ENCODE results near the gene MS4A14. TPM values are rescaled to one million over a fixed set of nuclear protein-coding genes. Genes with fewer than 3 reads are reported as not detected.

MS4A14 gene
- total RNA-seq, 1 experiment from 2014 or later, result not detected

DNA sequence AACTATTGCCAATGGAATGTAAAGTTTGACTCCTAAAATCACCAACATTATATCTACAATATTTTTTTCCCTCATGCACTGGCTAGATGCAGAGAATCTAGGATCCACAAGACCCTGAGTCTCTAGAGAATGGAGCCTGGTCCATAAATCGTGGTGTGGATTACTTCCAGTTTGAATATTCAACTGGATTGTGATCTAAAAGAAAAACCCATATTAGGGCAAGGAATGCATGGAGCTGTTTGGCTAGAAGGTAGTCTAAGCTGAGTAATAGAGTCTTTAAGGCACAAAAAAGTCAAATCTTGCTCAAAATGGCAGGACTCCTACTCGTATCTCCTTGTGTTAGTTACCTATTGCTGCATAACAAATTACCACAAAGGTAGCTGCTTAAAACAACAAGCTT lies 23.8 kb downstream of the MS4A14 start:
- no peaks in the 10 kb centered on the region for H3K36me3 ChIP-seq (ENCODE audit: control insufficient read depth in 1 of 2, insufficient read depth in 2 of 2, low read length in 2 of 2)
- no peaks in the 10 kb centered on the region for H3K79me2 ChIP-seq (ENCODE audit: insufficient read depth, low read length)
- no peak overlapping the region for H3K4me3 ChIP-seq (replicated peaks in 1 of 2; ENCODE audit: low read depth in 1 of 2, low read length in 2 of 2)
- intact Hi-C loops (cut with micrococcal nuclease), result no loop called here
- H3K9me2 ChIP-seq (ENCODE audit: insufficient read depth), result no peaks in the 10 kb centered on the region
- ATAC-seq (no peak), DNase-seq (ENCODE audit: low read depth, low spot score) (no peak)
- no peak overlapping the region for H3K9ac ChIP-seq (ENCODE audit: low read length)
- ChIA-PET POLR2A (no interaction called here), RAD21 (ENCODE audit: low non-redundant PET in 1 of 2, low total read pairs in 2 of 2, uncharacterized antibody in 2 of 2, unreplicated experiment in 2 of 2) (no interaction called here), CTCF (no interaction called here)
- no peak for TF ChIP-seq POLR2A (IDR thresholded peaks at IDR 0.05; ENCODE audit: borderline replicate concordance, extremely low read depth, insufficient read depth, insufficient read length)
- TF ChIP-seq, protein P1, sequence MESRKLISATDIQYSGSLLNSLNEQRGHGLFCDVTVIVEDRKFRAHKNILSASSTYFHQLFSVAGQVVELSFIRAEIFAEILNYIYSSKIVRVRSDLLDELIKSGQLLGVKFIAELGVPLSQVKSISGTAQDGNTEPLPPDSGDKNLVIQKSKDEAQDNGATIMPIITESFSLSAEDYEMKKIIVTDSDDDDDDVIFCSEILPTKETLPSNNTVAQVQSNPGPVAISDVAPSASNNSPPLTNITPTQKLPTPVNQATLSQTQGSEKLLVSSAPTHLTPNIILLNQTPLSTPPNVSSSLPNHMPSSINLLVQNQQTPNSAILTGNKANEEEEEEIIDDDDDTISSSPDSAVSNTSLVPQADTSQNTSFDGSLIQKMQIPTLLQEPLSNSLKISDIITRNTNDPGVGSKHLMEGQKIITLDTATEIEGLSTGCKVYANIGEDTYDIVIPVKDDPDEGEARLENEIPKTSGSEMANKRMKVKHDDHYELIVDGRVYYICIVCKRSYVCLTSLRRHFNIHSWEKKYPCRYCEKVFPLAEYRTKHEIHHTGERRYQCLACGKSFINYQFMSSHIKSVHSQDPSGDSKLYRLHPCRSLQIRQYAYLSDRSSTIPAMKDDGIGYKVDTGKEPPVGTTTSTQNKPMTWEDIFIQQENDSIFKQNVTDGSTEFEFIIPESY (IDR thresholded peaks at IDR 0.05; ENCODE audit: extremely low read depth, insufficient replicate concordance, low read length), result no peak
- TF ChIP-seq EZH2phosphoT487 (IDR thresholded peaks at IDR 0.05; ENCODE audit: borderline replicate concordance), result no peak
- TF ChIP-seq FOSL1 (IDR thresholded peaks at IDR 0.05; ENCODE audit: low read depth), result no peak
- H3K4me2 ChIP-seq (ENCODE audit: low read length), result no peak overlapping the region
- no peaks in the 10 kb centered on the region for H3K27me3 ChIP-seq (ENCODE audit: insufficient read depth, low read length)
- no peaks in the 10 kb centered on the region for H3K4me1 ChIP-seq (ENCODE audit: control insufficient read depth in 1 of 2, insufficient read depth in 2 of 2, low read length in 2 of 2)
- H3K27ac ChIP-seq (ENCODE audit: low read depth, low read length), result no peak overlapping the region
- H2AFZ ChIP-seq (ENCODE audit: low read depth, low read length, poor library complexity, severe bottlenecking), result no peak overlapping the region
- H3K9me3 ChIP-seq (ENCODE audit: control insufficient read depth in 1 of 2, insufficient read depth in 1 of 2, low read depth in 1 of 2, low read length in 2 of 2), result no peaks in the 10 kb centered on the region
- no peaks in the 10 kb centered on the region for H4K20me1 ChIP-seq (ENCODE audit: insufficient read depth)
- no TSS peak for BruUV-seq (replicated peaks)

DNA sequence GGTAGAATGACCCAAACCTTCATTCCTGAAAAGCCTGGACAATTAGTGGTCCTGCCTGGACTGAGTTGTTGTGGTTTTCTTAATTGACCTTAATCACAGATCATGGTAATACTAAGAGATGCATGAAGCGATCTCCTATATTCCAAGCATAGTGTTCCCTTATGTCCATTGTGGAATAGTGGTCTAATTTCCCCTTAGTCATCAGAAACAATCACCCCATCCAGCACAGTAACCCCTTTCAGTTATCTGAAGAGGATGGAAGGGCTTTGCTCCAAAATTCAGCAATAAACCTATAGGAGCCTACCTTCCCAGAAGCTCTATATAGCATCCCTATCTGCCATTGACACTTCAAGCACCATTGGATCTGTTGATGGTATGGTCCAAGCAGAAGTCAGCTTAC lies 26.4 kb downstream of the MS4A14 start:
- H3K9me3 ChIP-seq (ENCODE audit: control insufficient read depth in 1 of 2, insufficient read depth in 1 of 2, low read depth in 1 of 2, low read length in 2 of 2), result no peaks in the 10 kb centered on the region
- H3K4me3 ChIP-seq (replicated peaks in 1 of 2; ENCODE audit: low read depth in 1 of 2, low read length in 2 of 2), result no peak overlapping the region
- intact Hi-C loops (cut with micrococcal nuclease), result no loop called here
- no peaks in the 10 kb centered on the region for H3K9me2 ChIP-seq (ENCODE audit: insufficient read depth)
- ATAC-seq, result no peak
- no peak overlapping the region for H3K4me2 ChIP-seq (ENCODE audit: low read length)
- POLR2A ChIA-PET, result no interaction called here
- no peak overlapping the region for H3K27ac ChIP-seq (ENCODE audit: low read depth, low read length)
- no TSS peak for BruUV-seq (replicated peaks)
- no peaks in the 10 kb centered on the region for H3K79me2 ChIP-seq (ENCODE audit: insufficient read depth, low read length)
- CTCF ChIA-PET, result no interaction called here
- H3K36me3 ChIP-seq (ENCODE audit: control insufficient read depth in 1 of 2, insufficient read depth in 2 of 2, low read length in 2 of 2), result no peaks in the 10 kb centered on the region
- H3K4me1 ChIP-seq (ENCODE audit: control insufficient read depth in 1 of 2, insufficient read depth in 2 of 2, low read length in 2 of 2), result no peaks in the 10 kb centered on the region
- H3K27me3 ChIP-seq (ENCODE audit: insufficient read depth, low read length), result no peaks in the 10 kb centered on the region
- TF ChIP-seq, protein P2, sequence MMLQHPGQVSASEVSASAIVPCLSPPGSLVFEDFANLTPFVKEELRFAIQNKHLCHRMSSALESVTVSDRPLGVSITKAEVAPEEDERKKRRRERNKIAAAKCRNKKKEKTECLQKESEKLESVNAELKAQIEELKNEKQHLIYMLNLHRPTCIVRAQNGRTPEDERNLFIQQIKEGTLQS (IDR thresholded peaks at IDR 0.05), result no peak
- TF ChIP-seq POLR2A (IDR thresholded peaks at IDR 0.05; ENCODE audit: borderline replicate concordance, extremely low read depth, insufficient read depth, insufficient read length) (no peak), POLR2AphosphoS5 (IDR thresholded peaks at IDR 0.05; ENCODE audit: low read depth, low read length) (no peak), EGR1 (IDR thresholded peaks at IDR 0.05; ENCODE audit: low read depth) (no peak), SIN3A (IDR thresholded peaks at IDR 0.05; ENCODE audit: low read depth) (no peak), ZFX (IDR thresholded peaks at IDR 0.05) (no peak), ELF1 (IDR thresholded peaks at IDR 0.05; ENCODE audit: borderline replicate concordance, low read depth) (no peak), CBX3 (IDR thresholded peaks at IDR 0.05; ENCODE audit: low read depth) (no peak), JUND (IDR thresholded peaks at IDR 0.05) (no peak), SP1 (IDR thresholded peaks at IDR 0.05; ENCODE audit: low read depth) (no peak), RAD21 (IDR thresholded peaks at IDR 0.05; ENCODE audit: low read depth) (no peak), EZH2 (IDR thresholded peaks at IDR 0.05) (no peak), SRF (IDR thresholded peaks at IDR 0.05; ENCODE audit: low read depth) (no peak), CEBPB (IDR thresholded peaks at IDR 0.05; ENCODE audit: low read depth) (no peak)
- RAD21 ChIA-PET (ENCODE audit: low non-redundant PET in 1 of 2, low total read pairs in 2 of 2, uncharacterized antibody in 2 of 2, unreplicated experiment in 2 of 2), result no interaction called here
- no peak overlapping the region for H3K9ac ChIP-seq (ENCODE audit: low read length)
- no peak overlapping the region for H2AFZ ChIP-seq (ENCODE audit: low read depth, low read length, poor library complexity, severe bottlenecking)
- H4K20me1 ChIP-seq (ENCODE audit: insufficient read depth), result no peaks in the 10 kb centered on the region
- no peak for DNase-seq (ENCODE audit: low read depth, low spot score)
